GM10248 (cell line): ENCODE measurements around the gene ADGRV1.

Experiments used
- CTCF ChIA-PET: fragments of 300-600 bp; sonication (Branson Sonifier 250); formaldehyde crosslinking; extraction: SDS; loops from one replicate; lab custom pipeline; 2021; ENCODE audit warnings: antibody characterized with exemption; lab: Yijun Ruan, JAX
- POLR2A ChIA-PET: fragments of 350-650 bp; sonication (Branson Sonifier 250); formaldehyde crosslinking; extraction: SDS; loops from one replicate; lab custom pipeline; 2020; ENCODE audit warnings: antibody characterized with exemption; lab: Yijun Ruan, JAX
- DNase-seq: peaks from one replicate; pipeline ENCODE4 v3.0.0; 2012; ENCODE audit errors: extremely low spot score
- TF ChIP-seq, protein P1 (sequence below): IDR thresholded peaks from 2 replicates; pipeline ENCODE4 v1.5.1; 2012; ENCODE audit warnings: mild to moderate bottlenecking, low read depth; ENCODE audit errors: extremely low read depth, missing control alignments, control extremely low read depth

ADGRV1 gene

GRCh38 chr5:91072881-91073280 is 514.3 kb downstream of the ADGRV1 start:
- TF ChIP-seq, protein P1, sequence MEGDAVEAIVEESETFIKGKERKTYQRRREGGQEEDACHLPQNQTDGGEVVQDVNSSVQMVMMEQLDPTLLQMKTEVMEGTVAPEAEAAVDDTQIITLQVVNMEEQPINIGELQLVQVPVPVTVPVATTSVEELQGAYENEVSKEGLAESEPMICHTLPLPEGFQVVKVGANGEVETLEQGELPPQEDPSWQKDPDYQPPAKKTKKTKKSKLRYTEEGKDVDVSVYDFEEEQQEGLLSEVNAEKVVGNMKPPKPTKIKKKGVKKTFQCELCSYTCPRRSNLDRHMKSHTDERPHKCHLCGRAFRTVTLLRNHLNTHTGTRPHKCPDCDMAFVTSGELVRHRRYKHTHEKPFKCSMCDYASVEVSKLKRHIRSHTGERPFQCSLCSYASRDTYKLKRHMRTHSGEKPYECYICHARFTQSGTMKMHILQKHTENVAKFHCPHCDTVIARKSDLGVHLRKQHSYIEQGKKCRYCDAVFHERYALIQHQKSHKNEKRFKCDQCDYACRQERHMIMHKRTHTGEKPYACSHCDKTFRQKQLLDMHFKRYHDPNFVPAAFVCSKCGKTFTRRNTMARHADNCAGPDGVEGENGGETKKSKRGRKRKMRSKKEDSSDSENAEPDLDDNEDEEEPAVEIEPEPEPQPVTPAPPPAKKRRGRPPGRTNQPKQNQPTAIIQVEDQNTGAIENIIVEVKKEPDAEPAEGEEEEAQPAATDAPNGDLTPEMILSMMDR = no peak
- no peak for DNase-seq
- CTCF ChIA-PET = interaction anchor here (0.8 kb wide), 1 partner anchor 86 kb away, joined by 3 read pairs; no protein-coding TSS in a partner anchor
- POLR2A ChIA-PET = no interaction called here

DNA sequence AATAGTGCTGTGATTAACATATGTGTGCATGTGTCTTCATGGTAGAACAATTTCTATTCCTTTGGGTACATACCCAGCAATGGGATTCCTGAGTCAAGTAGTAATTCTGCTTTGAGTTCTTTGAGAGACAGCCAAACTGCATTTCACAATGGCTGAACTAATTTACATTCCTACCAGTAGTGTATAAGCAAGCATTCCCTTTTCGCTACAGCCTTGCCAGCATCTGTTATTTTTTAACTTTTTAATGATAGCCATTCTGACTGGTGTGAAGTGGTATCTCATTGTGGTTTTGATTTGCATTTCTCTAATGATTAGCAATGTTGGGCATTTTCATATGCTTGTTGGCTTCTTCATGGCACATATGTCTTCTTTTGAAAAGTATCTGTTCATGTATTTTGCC is 516.0 kb downstream of the ADGRV1 start:
- CTCF ChIA-PET = interaction anchor here (0.7 kb wide), 1 partner anchor 11 kb away, joined by 3 read pairs; no protein-coding TSS in a partner anchor
- no peak for DNase-seq
- TF ChIP-seq, protein P1 = no peak
- POLR2A ChIA-PET = no interaction called here

GRCh38 chr5:91076138-91076537 is 517.5 kb downstream of the ADGRV1 start:
- POLR2A ChIA-PET = no interaction called here
- TF ChIP-seq, protein P1 = no peak
- CTCF ChIA-PET = interaction anchor here (0.7 kb wide), 1 partner anchor 12 kb away, joined by 4 read pairs; no protein-coding TSS in a partner anchor
- DNase-seq = no peak

DNA sequence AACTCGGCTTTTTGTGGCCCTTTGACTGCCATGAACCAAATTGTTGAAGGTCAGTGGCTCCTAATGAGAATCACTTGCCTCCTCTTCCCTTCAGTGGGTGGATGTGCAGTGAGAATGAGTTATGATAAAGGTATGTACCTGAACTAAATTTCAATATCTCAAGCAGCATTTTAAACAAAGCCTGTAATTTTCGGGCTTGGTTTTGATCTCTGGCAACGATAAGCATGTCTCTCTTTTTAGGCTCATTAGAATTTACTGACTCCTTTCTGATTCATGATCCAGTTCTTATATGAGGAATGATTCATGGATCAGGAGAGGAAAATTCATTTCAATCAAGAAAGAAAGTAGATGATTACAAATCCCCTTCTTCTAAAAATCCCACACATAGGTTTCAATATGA is 519.0 kb downstream of the ADGRV1 start:
- DNase-seq = no peak
- CTCF ChIA-PET = interaction anchor here (1.5 kb wide), 1 partner anchor 17 kb away, joined by 3 read pairs; no protein-coding TSS in a partner anchor
- TF ChIP-seq, protein P1 = no peak
- POLR2A ChIA-PET = no interaction called here

DNA sequence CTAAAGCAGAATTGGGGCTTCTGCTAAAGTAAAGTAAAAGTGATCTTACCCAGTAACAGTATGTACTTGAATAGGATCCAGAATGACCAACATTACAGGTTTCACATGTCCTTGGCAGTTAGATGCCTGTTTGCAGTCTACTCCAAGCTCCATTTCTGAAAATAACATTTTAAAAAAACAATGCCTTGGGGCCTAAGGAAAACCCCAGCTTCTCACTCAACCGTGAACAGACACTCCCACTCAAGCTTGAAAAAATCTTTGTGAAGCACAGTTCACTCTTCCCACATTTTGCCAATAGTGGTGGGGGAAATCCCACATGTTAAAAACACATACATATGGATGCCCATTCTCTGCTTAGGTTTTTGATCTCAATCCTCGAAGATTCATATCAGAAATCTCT is 520.4 kb downstream of the ADGRV1 start:
- no peak for DNase-seq
- ChIA-PET CTCF (interaction anchor here (0.9 to 1.5 kb wide), 3 partner anchors 16 to 305 kb away, joined by 3 read pairs; no protein-coding TSS in a partner anchor), POLR2A (interaction anchor here (0.7 kb wide), 1 partner anchor 304 kb away, joined by 3 read pairs; the partner anchor contains the start of gene ARRDC3)
- TF ChIP-seq, protein P1 = no peak

DNA sequence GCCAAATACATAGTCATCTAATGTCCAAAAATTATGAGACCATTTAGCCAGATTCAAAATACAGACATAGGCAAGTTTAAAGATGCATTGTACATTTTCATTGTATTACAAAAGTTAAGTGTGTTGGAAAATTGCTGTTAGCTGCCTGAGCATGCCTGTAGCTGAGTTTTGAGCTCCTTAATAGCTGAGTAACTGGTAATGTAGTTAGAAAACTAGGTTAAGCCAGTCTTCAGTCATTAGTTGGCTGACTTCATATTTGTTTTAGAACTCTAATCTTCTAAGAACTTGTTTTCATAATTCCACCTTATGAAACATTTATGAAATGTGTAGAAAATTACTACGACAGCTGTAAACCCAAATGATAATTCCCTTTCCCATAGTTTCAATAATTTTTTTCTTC is 531.2 kb downstream of the ADGRV1 start:
- TF ChIP-seq, protein P1 = no peak
- ChIA-PET POLR2A (no interaction called here), CTCF (interaction anchor here (1.0 to 1.4 kb wide), 2 partner anchors 31 to 297 kb away, joined by 3 to 4 read pairs; no protein-coding TSS in a partner anchor)
- no peak for DNase-seq
